T-helper 9 cell (primary cell): ENCODE measurements around the gene UBE2D3.

ENCODE experiments used
- DNase-seq: peaks from one replicate; pipeline ENCODE4 v3.0.0-alpha.2; 2020

Gene UBE2D3

GRCh38 chr4:102787944-102788343, 39.4 kb downstream of the UBE2D3 start:
- no peak for DNase-seq

DNA sequence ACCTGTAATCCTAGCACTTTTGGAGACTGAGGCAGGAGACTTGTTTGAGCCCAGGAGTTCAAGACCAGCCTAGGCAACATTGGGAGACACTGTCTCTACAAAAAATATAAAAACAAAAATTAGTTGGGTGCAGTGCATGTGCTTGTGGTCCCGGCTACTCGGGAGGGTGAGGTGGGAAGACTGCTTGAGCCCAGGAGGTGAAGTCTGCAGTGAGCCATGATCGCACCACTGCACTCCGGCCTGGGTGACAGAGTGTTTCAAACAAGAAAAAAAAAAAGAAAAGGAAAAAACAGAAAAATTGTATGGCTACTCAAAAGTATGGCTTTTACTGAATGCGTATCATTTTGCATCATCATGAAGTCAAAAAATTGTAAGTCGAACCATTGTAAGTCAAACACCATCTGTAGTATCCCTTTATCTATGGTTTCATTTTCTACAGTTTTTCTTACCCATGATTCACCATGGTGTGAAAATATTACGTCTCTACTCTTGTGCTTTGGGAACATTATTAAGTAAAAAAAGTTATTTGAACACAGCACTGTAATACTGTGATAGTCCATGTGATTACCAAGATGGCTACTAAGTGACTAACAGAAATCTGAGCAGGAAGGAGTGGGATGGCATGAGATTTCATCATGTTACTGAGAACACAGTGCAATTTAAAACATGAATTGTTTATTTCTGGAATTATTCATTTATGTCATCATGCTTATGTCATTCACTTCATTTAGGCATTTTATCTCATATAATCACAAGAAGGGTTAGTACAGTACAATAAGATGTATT, 40.1 kb downstream of the UBE2D3 start:
- DNase-seq: no peak

- DNase-seq: no peak
Measured at GRCh38 chr4:102786279-102786678, 41.1 kb downstream of the UBE2D3 start.

DNA sequence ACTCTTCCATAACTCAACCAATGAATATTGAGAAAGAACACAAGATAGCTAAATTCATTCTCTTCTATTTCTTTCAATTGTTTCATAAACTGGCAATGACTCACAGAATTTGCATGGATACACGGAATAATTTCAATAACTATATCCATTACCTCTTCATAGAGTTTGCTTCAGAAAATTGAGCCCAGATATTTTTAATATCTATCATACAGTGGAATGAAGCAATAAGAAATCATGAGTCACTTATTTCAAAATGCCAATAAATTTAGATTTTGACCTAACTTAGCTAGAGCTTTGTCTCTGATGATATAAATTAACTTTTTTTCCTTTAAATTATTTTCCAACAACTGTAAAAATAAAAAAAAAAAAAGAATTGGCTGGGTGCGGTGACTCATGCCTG, 44.3 kb downstream of the UBE2D3 start:
- DNase-seq: no peak

DNA sequence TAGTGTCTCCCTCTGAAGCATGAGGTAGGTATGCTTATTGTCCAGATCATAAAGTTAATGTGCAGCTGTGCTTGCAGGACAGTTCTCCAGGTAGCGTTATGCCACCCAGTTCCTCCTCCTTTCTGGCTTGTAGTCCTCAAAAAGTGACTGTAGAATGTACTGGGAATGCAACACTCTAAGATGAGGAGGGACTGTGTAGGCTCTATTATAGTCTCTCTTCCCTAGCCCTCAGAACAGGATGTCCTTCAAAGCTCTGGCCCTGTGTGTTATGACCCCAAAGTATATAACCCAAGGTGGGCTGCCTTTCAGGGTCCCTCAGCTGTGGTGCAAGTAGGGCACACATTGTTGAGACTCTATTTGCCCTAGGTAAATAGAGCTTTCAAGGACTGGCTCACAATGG, 45.8 kb downstream of the UBE2D3 start:
- no peak for DNase-seq

DNA sequence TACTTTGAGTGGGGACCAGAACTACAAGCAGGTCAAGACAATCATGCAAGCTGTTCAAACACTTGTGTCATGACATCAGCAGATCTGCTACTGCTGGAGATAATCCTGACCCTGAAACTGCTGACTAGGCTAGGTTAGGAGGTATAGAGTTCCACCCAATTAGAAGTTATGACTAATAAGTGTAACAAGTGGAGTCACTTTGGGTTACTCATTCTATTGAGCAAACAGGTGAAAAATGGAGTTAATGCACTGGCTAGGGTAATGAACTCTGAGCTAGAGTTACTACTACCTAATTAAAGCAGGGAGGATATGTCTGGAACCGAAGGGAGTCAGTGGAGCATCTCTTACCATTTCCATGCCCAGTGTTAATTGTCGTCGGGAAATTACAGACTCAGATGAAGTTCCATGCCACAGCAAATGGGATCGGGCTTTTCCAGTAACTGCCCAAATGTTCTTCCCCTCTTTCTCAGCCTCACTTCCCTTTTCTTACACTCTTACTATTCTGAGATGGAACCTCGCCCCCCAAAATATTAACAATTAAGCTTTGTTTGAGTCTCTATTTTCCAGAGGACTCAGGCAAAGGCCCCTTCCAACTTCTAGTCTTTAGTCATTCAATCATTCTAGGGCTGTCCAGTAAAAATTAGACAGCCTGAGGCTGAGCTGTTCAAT, 46.7 kb downstream of the UBE2D3 start:
- no peak for DNase-seq

DNA sequence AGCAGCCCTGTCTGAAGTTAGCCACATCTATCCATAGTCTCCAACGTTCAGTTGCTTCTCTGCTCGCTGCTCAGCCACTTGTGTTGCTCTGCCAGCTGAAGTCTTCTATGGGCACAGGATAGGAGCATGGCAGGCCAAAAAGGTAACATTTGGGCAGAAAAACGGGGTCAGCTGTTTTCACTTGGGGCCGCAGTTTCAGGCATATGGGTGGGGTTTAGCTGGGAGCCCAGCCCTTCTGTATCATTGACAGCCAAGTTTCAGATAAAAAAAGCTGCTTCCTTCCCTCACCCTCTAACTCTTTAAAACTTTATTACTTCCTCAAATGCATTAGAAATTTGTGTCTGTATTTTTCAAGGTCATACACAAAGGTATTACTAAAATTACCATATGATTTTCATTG, 48.1 kb downstream of the UBE2D3 start:
- DNase-seq: no peak

GRCh38 chr4:102778720-102779119, 48.6 kb downstream of the UBE2D3 start:
- no peak for DNase-seq

DNA sequence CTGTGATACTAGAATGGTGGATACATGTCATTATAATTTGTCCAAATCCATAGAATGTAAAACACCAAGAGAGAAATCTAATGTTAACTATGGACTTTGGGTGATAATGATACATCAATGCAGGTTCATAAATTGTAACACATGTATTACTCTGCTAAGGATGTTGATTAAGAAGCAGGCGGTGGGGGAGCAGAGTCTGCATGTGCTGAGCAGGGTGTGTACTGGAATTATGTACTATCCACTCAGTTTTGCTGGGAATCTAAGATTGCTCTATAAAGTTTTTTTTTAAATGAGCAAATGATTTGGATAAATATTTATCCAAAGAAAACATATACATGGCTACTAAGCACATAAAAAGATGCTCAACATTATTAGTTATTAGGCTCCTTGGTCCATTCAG, 51.5 kb downstream of the UBE2D3 start:
- DNase-seq: no peak

- DNase-seq: no peak
Measured at GRCh38 chr4:102774254-102774653, 53.1 kb downstream of the UBE2D3 start.

DNA sequence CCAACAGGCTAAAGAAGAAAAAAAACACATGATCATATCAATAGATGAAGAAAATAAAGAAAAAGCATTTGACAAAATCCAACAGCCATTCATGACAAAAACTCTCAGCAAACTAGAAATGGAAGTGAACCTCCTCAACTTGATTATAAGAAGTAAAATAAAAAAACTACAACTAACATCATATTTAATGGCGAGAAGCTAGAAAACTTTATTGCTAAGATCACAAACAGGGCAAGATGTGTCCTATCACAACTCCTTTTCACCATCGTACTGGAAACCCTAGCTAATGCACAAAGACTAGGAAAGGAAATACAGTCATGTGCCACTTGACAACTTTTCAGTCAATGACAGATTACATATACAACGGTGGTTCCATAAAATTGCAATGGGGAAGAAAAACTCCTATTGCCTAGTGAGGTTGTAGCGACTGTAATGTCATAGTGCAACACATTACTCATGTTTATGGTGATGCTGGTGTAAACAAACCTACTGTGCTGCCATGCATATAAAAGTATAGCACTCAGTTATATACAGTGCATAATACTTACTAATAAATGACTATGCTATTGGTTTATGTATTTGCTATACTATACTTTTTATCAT, 54.5 kb downstream of the UBE2D3 start:
- no peak for DNase-seq

GRCh38 chr4:102764901-102765300, 62.5 kb downstream of the UBE2D3 start:
- DNase-seq: no peak

DNA sequence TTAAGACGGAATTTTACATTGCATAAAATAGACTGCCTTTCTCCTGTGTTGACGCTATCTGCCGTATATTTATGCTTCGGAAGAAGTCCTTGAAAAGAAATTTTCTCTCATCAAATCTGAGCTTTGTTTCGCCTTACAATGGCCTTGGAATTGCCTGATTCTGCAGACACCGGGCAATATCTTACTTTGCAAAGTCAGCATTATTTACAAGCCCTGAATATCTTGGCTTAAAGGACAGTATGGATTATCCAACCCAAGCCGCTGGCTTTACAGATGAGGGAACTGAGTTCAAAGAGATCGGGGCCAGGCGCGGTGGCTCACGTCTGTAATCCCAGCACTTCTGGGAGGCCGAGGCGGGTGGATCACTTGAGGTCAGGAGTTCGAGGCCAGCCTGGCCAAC, 65.4 kb downstream of the UBE2D3 start:
- no peak for DNase-seq

DNA sequence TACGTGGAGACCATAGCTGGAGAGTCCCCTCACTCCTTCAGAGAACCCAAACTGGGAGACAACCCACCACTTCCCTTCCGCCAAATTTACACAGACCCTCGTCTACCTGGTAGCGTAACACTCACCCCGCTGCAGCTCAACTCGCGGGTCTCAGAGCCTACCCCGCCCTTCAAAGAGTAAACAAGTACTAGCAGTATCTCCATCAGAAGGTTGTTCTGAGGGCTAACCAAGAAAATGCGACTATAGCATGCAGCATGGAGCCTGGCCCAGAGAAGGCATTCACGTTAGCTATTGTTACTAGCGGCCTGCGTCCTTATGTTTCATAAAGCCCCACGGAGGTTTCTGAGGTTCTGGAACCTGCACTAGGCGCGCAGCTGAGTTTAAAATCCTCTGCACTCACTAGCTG, 66.1 kb downstream of the UBE2D3 start:
- no peak for DNase-seq

DNA sequence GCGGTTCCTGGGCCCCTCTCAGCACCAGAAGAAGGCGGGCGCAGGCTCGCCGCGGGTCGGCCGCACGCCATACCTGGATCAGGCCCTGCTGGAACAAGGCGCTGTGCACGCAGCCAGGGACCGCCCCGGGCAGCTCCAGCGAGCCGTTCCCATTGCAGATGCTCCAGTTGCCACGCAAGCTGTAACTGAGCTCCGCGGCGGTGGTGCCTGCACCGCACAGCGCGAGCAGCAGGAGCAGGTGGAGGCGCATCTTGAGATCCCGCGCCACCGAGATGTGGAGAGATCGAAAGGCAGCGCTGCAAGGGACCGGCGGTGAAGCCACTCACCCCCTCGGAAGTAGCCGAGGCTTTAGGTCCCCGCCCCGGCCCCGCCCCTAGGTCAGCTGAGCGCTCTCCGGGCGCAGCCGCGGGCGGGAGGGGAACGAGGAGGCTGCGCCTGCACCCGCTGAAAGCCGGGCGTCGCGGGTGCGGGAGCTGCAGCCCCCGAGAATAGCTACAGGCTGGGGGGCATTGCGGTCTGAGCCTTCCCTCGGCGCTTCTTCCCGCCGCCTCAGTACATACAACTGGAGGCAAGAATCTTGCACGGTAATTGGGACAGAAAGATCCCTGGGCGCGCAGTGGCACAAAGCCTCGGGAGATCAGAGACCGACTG, 66.6 kb downstream of the UBE2D3 start, which contains the start of gene MANBA:
MANBA (minus strand) TSS at position 324 of the 651 bp plus-strand sequence; CDS start at position 250, 74 bp downstream.
- peak; percentile 81 for DNase-seq

DNA sequence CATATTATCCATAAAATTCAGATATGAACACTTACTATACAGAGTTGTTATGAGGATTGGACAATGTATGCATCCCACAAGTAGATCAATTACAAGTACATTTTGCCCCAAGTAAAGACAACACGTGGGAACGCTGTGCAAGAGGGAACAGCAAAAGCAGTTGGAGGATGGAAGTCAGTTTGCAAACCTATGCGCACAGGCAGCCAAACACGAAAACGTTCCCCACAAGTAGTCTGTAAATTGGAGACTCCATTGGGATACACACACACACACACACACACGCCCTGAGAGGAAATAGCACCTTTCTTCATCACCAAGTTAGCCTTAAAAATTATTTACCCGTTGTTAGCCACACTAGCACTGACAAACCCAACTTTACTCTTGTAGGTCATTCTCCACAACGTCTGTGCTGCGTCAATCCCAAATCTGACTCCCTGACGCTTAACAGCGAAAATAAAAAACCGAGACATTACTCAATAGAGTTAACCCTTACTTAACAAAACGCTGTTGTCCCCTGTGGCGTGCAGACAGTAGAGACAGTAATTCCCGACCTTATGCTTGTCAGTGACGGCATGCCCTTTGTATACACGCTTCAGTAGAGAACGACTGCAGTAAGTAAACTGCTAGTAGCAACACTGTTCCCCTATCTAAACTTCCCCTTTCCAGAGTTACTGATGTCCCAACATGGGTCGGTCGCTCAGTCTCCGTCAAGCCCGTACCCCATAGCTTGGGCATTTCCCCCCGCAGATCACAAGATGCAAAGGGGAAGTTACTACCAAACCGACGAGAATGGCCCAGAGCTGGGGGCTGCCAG, 67.3 kb downstream of the UBE2D3 start:
- DNase-seq: peak; percentile 0

GRCh38 chr4:102758241-102759160, 68.8 kb downstream of the UBE2D3 start:
- DNase-seq: no peak

GRCh38 chr4:102757681-102758080, 69.7 kb downstream of the UBE2D3 start:
- DNase-seq: no peak

DNA sequence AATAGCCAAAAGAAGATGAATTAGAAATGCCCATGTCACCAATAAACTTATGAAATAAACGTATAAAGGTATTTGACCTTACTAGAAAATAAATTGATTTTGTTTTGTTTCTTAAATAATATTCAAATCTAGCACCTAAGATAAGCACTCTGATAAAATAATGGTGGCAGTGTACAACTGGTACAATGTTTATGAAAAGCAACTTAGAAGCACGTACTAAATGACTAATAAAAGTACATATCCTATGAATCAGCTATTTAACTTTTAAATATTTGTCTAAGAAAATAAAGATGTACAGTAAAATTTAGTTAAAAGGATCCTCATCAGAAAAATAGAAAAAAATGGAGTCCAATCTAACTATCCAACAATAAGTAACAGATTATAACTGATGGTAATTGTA, 73.3 kb downstream of the UBE2D3 start:
- DNase-seq: no peak

- DNase-seq: no peak
Measured at GRCh38 chr4:102751941-102752340, 75.4 kb downstream of the UBE2D3 start.
